SU-DHL-6 (cell line): ENCODE measurements around the gene RGS7.

Experiments used
- H2AFZ ChIP-seq: fragments of 200-600 bp; sonication (generic); 2 replicates; pipeline ENCODE4 v1.6.1; 2014; ENCODE audit warnings: low read depth, mild to moderate bottlenecking, moderate library complexity, mixed read lengths, antibody characterized with exemption, low read length; ENCODE audit not compliant: severe bottlenecking
- H3F3A ChIP-seq: fragments of 200-600 bp; shearing (Covaris generic); 2 replicates; pipeline ENCODE4 v1.6.0; 2016; ENCODE audit warnings: antibody characterized with exemption, mild to moderate bottlenecking; ENCODE audit not compliant: insufficient read depth
- H3K27ac ChIP-seq: fragments of 200-600 bp; sonication (generic); 2 replicates; pipeline ENCODE4 v1.5.1; 2016; ENCODE audit warnings: low read depth, mild to moderate bottlenecking, low read length, moderate library complexity, mixed read lengths
- H3K27me3 ChIP-seq: fragments of 200-600 bp; sonication (generic), shearing (Covaris generic); 2 replicates; pipeline ENCODE4 v1.6.0; 2014; ENCODE audit warnings: mild to moderate bottlenecking, low read length
- H3K36me3 ChIP-seq: fragments of 200-600 bp; sonication (generic); 2 replicates; pipeline ENCODE4 v1.6.1; 2014; ENCODE audit warnings: mild to moderate bottlenecking, low read length, mixed read lengths
- H3K4me2 ChIP-seq: fragments of 300-600, 200-600 bp; shearing (Covaris generic), sonication (generic); 2 replicates; pipeline ENCODE4 v1.6.0; 2014; ENCODE audit warnings: low read length, low read depth, mild to moderate bottlenecking; ENCODE audit not compliant: poor library complexity, severe bottlenecking
- H3K4me3 ChIP-seq: fragments of 200-600 bp; sonication (generic); 2 replicates; pipeline ENCODE4 v1.5.1; 2014; ENCODE audit warnings: antibody characterized with exemption, low read length, mild to moderate bottlenecking, mixed read lengths; ENCODE audit not compliant: insufficient read depth, poor library complexity, severe bottlenecking
- H3K79me2 ChIP-seq: fragments of 200-600 bp; sonication (generic); 2 replicates; pipeline ENCODE4 v1.6.1; 2014; ENCODE audit warnings: mild to moderate bottlenecking, low read length, moderate library complexity; ENCODE audit not compliant: insufficient read depth
- H3K9ac ChIP-seq: fragments of 200-600 bp; sonication (generic); 2 replicates; pipeline ENCODE4 v1.7.0; 2014; ENCODE audit warnings: mild to moderate bottlenecking, low read length
- H3K9me2 ChIP-seq: fragments of 200-600 bp; sonication (generic); replicated peaks from 2 replicates; pipeline ENCODE4 v1.6.1; 2014; ENCODE audit warnings: low read length; ENCODE audit not compliant: insufficient read depth
- H3K9me3 ChIP-seq: fragments of 200-600 bp; sonication (generic); 2 replicates; pipeline ENCODE4 v1.6.1; 2014; ENCODE audit warnings: low read length, mixed read lengths; ENCODE audit not compliant: insufficient read depth
- H4K20me1 ChIP-seq: fragments of 200-600 bp; sonication (generic); 2 replicates; pipeline ENCODE4 v1.6.1; 2014; ENCODE audit warnings: low read depth, mild to moderate bottlenecking, antibody characterized with exemption, low read length, moderate library complexity, mixed read lengths
- EZH2phosphoT487 ChIP-seq: fragments of 200-600 bp; sonication (generic), shearing (Covaris generic); conservative IDR thresholded peaks from 2 replicates; pipeline ENCODE4 v1.6.1; 2018; ENCODE audit warnings: mild to moderate bottlenecking, antibody characterized with exemption, low read length, moderate library complexity, mixed read lengths
- TF ChIP-seq, protein P1 (sequence below): fragments of 200-600 bp; sonication (generic); IDR thresholded peaks from one replicate; pipeline ENCODE4 v1.5.1; 2017; ENCODE audit warnings: antibody characterized with exemption, mild to moderate bottlenecking, low read length, moderate library complexity; ENCODE audit not compliant: insufficient read depth, poor library complexity, severe bottlenecking

The RGS7 gene

DNA sequence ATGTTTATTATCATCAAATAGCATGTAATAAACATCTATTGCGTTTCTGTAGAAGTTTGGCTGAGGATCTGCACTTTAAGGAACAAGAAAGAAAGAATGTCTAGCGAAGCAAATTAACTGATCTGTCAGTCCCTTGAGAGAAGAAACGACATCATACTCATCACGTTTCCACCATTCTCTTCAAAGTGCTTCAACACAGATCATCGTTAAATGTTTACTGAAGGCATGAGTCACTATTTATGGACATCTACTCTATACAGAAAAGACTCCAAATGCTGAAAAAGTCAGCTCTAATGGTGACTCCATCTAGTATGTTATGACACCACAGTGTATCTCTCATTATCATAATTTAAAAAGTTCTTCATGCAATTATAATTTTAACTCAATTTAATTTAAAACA, 369.1 kb downstream of the RGS7 start:
- Histone ChIP-seq H3K9me3 (no peaks in the 10 kb centered on the region), H3K9ac (no peak overlapping the region), H3K27me3 (no peaks in the 10 kb centered on the region), H3K36me3 (no peaks in the 10 kb centered on the region), H3K79me2 (no peaks in the 10 kb centered on the region), H3K27ac (no peak overlapping the region), H2AFZ (no peak overlapping the region), H3K4me2 (no peak overlapping the region), H3K9me2 (no peaks in the 10 kb centered on the region), H3K4me3 (no peak overlapping the region), H3F3A (no peaks in the 10 kb centered on the region), H4K20me1 (no peaks in the 10 kb centered on the region)
- no peak for TF ChIP-seq EZH2phosphoT487
- TF ChIP-seq, protein P1, sequence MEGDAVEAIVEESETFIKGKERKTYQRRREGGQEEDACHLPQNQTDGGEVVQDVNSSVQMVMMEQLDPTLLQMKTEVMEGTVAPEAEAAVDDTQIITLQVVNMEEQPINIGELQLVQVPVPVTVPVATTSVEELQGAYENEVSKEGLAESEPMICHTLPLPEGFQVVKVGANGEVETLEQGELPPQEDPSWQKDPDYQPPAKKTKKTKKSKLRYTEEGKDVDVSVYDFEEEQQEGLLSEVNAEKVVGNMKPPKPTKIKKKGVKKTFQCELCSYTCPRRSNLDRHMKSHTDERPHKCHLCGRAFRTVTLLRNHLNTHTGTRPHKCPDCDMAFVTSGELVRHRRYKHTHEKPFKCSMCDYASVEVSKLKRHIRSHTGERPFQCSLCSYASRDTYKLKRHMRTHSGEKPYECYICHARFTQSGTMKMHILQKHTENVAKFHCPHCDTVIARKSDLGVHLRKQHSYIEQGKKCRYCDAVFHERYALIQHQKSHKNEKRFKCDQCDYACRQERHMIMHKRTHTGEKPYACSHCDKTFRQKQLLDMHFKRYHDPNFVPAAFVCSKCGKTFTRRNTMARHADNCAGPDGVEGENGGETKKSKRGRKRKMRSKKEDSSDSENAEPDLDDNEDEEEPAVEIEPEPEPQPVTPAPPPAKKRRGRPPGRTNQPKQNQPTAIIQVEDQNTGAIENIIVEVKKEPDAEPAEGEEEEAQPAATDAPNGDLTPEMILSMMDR, result no peak

DNA sequence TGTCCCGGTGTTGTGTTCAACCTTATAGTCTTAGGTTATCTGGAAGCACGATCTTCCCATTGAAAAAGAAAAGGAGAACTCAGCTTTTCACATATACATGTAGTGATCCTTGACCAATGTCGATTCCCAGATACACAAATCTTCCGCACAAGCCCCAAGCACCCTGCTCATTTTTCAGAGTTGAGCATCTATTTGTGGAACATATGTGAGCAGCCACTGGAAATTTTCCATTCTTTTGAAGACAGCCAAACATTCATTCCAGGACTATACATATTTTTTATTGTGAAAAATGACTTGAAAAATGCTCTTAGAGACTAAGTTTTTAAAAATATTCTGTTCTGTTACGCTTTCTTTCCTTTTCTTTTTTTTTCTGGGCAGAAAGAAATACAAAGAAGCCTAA, 371.9 kb downstream of the RGS7 start:
- H2AFZ ChIP-seq, result no peak overlapping the region
- TF ChIP-seq EZH2phosphoT487, result no peak
- TF ChIP-seq, protein P1, result no peak
- no peak overlapping the region for H3K27ac ChIP-seq
- no peak overlapping the region for H3K4me2 ChIP-seq
- no peaks in the 10 kb centered on the region for H3K9me2 ChIP-seq
- H3F3A ChIP-seq, result no peaks in the 10 kb centered on the region
- no peaks in the 10 kb centered on the region for H4K20me1 ChIP-seq
- no peak overlapping the region for H3K4me3 ChIP-seq
- no peaks in the 10 kb centered on the region for H3K36me3 ChIP-seq
- no peak overlapping the region for H3K9ac ChIP-seq
- H3K79me2 ChIP-seq, result no peaks in the 10 kb centered on the region
- H3K9me3 ChIP-seq, result no peaks in the 10 kb centered on the region
- H3K27me3 ChIP-seq, result no peaks in the 10 kb centered on the region

DNA sequence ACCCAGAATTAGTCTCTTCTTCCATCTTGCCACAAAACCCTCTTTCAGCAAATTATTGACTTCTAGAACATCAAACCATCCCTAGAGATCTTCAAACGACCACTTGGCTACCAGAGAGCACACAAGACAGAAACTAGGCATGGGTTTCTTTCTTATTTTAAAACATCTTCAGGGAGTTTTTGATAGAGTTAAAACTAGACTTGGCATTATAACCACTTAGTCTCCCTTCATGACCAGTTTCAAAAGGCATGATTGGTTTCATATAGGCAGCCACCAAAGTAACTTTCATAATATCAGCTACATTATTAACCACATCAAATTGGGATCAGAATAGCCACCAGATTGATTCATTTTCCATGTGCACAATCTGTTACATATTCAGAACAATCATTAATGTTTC, 376.7 kb downstream of the RGS7 start:
- Histone ChIP-seq H3K27ac (no peak overlapping the region), H3K9ac (no peak overlapping the region), H3K4me3 (no peak overlapping the region), H3K36me3 (no peaks in the 10 kb centered on the region), H3K9me2 (no peaks in the 10 kb centered on the region), H2AFZ (no peak overlapping the region), H3K9me3 (no peaks in the 10 kb centered on the region), H4K20me1 (no peaks in the 10 kb centered on the region), H3F3A (no peaks in the 10 kb centered on the region), H3K4me2 (no peak overlapping the region), H3K27me3 (no peaks in the 10 kb centered on the region), H3K79me2 (no peaks in the 10 kb centered on the region)
- TF ChIP-seq, protein P1, result no peak
- TF ChIP-seq EZH2phosphoT487, result no peak

DNA sequence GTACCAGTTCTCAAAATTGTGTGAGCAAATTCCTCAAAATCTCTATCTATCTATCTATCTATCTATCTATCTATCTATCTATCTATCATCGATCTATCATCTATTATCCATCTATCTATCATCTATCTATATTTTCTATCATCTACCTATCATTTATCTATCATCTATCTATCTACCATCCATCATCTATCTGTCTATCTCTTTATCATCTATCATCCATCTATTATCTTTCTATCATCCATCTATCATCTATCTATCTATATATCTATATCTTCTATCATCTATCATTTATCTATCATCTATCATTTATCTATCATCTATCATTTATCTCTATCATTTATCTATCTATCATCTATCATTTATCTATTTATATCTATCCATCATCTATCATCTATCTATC, 380.3 kb downstream of the RGS7 start:
- H3K79me2 ChIP-seq, result no peaks in the 10 kb centered on the region
- no peak for TF ChIP-seq EZH2phosphoT487
- TF ChIP-seq, protein P1, result no peak
- H2AFZ ChIP-seq, result no peak overlapping the region
- no peak overlapping the region for H3K4me3 ChIP-seq
- H3K36me3 ChIP-seq, result no peaks in the 10 kb centered on the region
- no peak overlapping the region for H3K27ac ChIP-seq
- no peak overlapping the region for H3K9ac ChIP-seq
- no peaks in the 10 kb centered on the region for H3F3A ChIP-seq
- H3K27me3 ChIP-seq, result no peaks in the 10 kb centered on the region
- H3K4me2 ChIP-seq, result no peak overlapping the region
- no peaks in the 10 kb centered on the region for H3K9me2 ChIP-seq
- H3K9me3 ChIP-seq, result no peaks in the 10 kb centered on the region
- H4K20me1 ChIP-seq, result no peaks in the 10 kb centered on the region
